ENCODE results near the gene CNBP.
A peak's percentile ranks its signal among the peaks of the same experiment; 100 is the strongest.

Gene CNBP

GRCh38 chr3:129162729-129163579 is 20.7 kb downstream of the CNBP start:
- peaks cover 29% of the 10 kb centered on the region for H3K4me1 ChIP-seq (ENCODE audit: insufficient read depth, low read length, poor library complexity, severe bottlenecking)
- H2AFZ ChIP-seq (ENCODE audit: low read length) = no peak overlapping the region
- peaks cover 35% of the 10 kb centered on the region for H3K79me2 ChIP-seq (ENCODE audit: insufficient read depth, low read length)
- peaks cover 6% of the 10 kb centered on the region for H4K20me1 ChIP-seq (ENCODE audit: insufficient read depth, low read length, poor library complexity, severe bottlenecking)
- peaks cover 20% of the 10 kb centered on the region; the same call in 1 of the 2 replicates for H3K36me3 ChIP-seq (ENCODE audit: insufficient read depth, low read length)
- peak overlapping the region; percentile 99 for H3K4me2 ChIP-seq (ENCODE audit: low read depth, low read length, poor library complexity, severe bottlenecking)
- H3F3A ChIP-seq (ENCODE audit: low read depth) = peaks cover 2% of the 10 kb centered on the region; the same call in 1 of the 2 replicates
- peak overlapping the region; percentile 97 for H3K4me3 ChIP-seq (ENCODE audit: low read length, poor library complexity, severe bottlenecking)
- peak overlapping the region; percentile 89 for H3K9ac ChIP-seq (ENCODE audit: low read depth, low read length, poor library complexity, severe bottlenecking)
- no peaks in the 10 kb centered on the region for H3K9me3 ChIP-seq (ENCODE audit: insufficient read depth, low read depth, low read length)
- H3K9me2 ChIP-seq (replicated peaks; ENCODE audit: low read depth, low read length) = no peaks in the 10 kb centered on the region
- TF ChIP-seq CTCF (conservative IDR thresholded peaks at IDR 0.05; ENCODE audit: low read length) (peak; percentile 48), EZH2phosphoT487 (IDR thresholded peaks at IDR 0.05; ENCODE audit: borderline replicate concordance) (no peak)
- no peaks in the 10 kb centered on the region for H3K27me3 ChIP-seq (ENCODE audit: insufficient read depth, low read length, poor library complexity, severe bottlenecking)

GRCh38 chr3:129161860-129162271 is 21.8 kb downstream of the CNBP start:
- Histone ChIP-seq H3K9me2 (replicated peaks; ENCODE audit: low read depth, low read length) (no peaks in the 10 kb centered on the region), H3K4me2 (ENCODE audit: low read depth, low read length, poor library complexity, severe bottlenecking) (peak overlapping the region; percentile 99), H3K4me3 (ENCODE audit: low read length, poor library complexity, severe bottlenecking) (peak overlapping the region; percentile 97), H3F3A (ENCODE audit: low read depth) (peaks cover 2% of the 10 kb centered on the region; the same call in 1 of the 2 replicates), H2AFZ (ENCODE audit: low read length) (peak overlapping the region; percentile 96), H3K79me2 (ENCODE audit: insufficient read depth, low read length) (peaks cover 40% of the 10 kb centered on the region), H3K9me3 (ENCODE audit: insufficient read depth, low read depth, low read length) (no peaks in the 10 kb centered on the region), H3K4me1 (ENCODE audit: insufficient read depth, low read length, poor library complexity, severe bottlenecking) (peaks cover 29% of the 10 kb centered on the region), H3K9ac (ENCODE audit: low read depth, low read length, poor library complexity, severe bottlenecking) (peak overlapping the region; percentile 89), H3K27me3 (ENCODE audit: insufficient read depth, low read length, poor library complexity, severe bottlenecking) (no peaks in the 10 kb centered on the region), H3K36me3 (ENCODE audit: insufficient read depth, low read length) (peaks cover 13% of the 10 kb centered on the region; the same call in 1 of the 2 replicates), H4K20me1 (ENCODE audit: insufficient read depth, low read length, poor library complexity, severe bottlenecking) (peaks cover 6% of the 10 kb centered on the region)
- TF ChIP-seq CTCF (conservative IDR thresholded peaks at IDR 0.05; ENCODE audit: low read length) (no peak), EZH2phosphoT487 (IDR thresholded peaks at IDR 0.05; ENCODE audit: borderline replicate concordance) (no peak)

- Histone ChIP-seq H3K9me2 (replicated peaks; ENCODE audit: low read depth, low read length) (no peaks in the 10 kb centered on the region), H3K79me2 (ENCODE audit: insufficient read depth, low read length) (peaks cover 40% of the 10 kb centered on the region), H3F3A (ENCODE audit: low read depth) (peaks cover 2% of the 10 kb centered on the region; the same call in 1 of the 2 replicates), H4K20me1 (ENCODE audit: insufficient read depth, low read length, poor library complexity, severe bottlenecking) (peaks cover 6% of the 10 kb centered on the region), H3K4me3 (ENCODE audit: low read length, poor library complexity, severe bottlenecking) (peak within 1 kb of the TSS; percentile 97), H3K27me3 (ENCODE audit: insufficient read depth, low read length, poor library complexity, severe bottlenecking) (no peaks in the 10 kb centered on the region), H3K9me3 (ENCODE audit: insufficient read depth, low read depth, low read length) (no peaks in the 10 kb centered on the region), H3K4me2 (ENCODE audit: low read depth, low read length, poor library complexity, severe bottlenecking) (peak within 1 kb of the TSS; percentile 99), H3K9ac (ENCODE audit: low read depth, low read length, poor library complexity, severe bottlenecking) (peak within 1 kb of the TSS; percentile 89), H3K36me3 (ENCODE audit: insufficient read depth, low read length) (peaks cover 9% of the 10 kb centered on the region; the same call in 1 of the 2 replicates), H3K4me1 (ENCODE audit: insufficient read depth, low read length, poor library complexity, severe bottlenecking) (peaks cover 29% of the 10 kb centered on the region), H2AFZ (ENCODE audit: low read length) (peak within 1 kb of the TSS; percentile 96)
- TF ChIP-seq EZH2phosphoT487 (IDR thresholded peaks at IDR 0.05; ENCODE audit: borderline replicate concordance) (no peak), CTCF (conservative IDR thresholded peaks at IDR 0.05; ENCODE audit: low read length) (peak; percentile 74)
Measured at GRCh38 chr3:129160891-129161859, 22.5 kb downstream of the CNBP start, which contains the start of gene ISY1. Gene ISY1 (minus strand): TSS chr3:129161063. CDS start chr3:129160975, 88 bp downstream.

All from Loucy (cell line).